DOHH2 (cell line): ENCODE measurements around the gene PIGR.

ENCODE experiments used
- CTCF ChIP-seq: fragments of 200-600 bp; sonication (generic); IDR thresholded peaks from one replicate; pipeline ENCODE4 v1.5.1; 2014; ENCODE audit warnings: antibody characterized with exemption, mild to moderate bottlenecking, low read depth, low read length; ENCODE audit not compliant: poor library complexity, severe bottlenecking
- EZH2phosphoT487 ChIP-seq: fragments of 200-600 bp; sonication (generic); IDR thresholded peaks from 2 replicates; pipeline ENCODE4 v1.6.1; 2017; ENCODE audit warnings: borderline replicate concordance, mild to moderate bottlenecking, antibody characterized with exemption, low read length, moderate library complexity, mixed read lengths

DNA sequence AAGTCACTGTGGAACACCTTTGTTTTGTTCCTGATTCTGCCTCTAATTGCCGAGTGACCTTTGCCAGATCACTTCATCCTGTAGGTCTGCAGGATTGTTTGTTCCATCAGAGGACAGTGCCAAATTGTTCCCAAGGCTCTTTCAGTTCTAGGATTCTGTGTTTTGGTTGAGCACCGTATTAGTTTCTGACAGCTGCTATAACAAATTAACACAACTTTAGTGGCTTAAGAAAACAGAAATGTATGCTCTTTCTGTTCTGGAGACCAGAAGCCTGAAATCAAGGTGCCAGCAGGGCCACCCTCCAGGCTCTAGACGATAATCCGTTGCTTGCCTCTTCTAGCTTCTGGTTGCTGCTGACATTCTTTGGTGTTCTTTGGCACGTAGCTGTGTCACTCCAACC, 3.4 kb upstream of the PIGR start:
- no peak for TF ChIP-seq CTCF
- no peak for TF ChIP-seq EZH2phosphoT487
